Spleen (tissue), 7 donors: ENCODE data around the gene RBM12.

Source experiments
- POLR2A ChIP-seq, 3 donors: fragments of 450-650 bp; IDR thresholded peaks; one replicate each; pipeline ENCODE4 v1.5.1; 2017; ENCODE audit warnings: antibody characterized with exemption in 3 of 3, mild to moderate bottlenecking in 1 of 3
- TF ChIP-seq, protein P1 (sequence below), 11 experiments: fragments of 200-600 bp in 7 of 11; fragments of 450-650 bp in 4 of 11; sonication (generic) in 4 of 11; IDR thresholded peaks in 8 of 11; conservative IDR thresholded peaks in 3 of 11; 1 replicate in 7 of 11; 2 replicates in 4 of 11; pipeline versions ENCODE4 v1.4.0 to v1.8.0; 2016 to 2021; ENCODE audit warnings: antibody characterized with exemption in 11 of 11, inconsistent platforms in 4 of 11, mild to moderate bottlenecking in 1 of 11
- donor health status: DM: no; HTN: no; CAD: no; lungs with moderate emphysema.
- donor health status: DM: no; HTN: no; CAD: no.
- donor health status: DM: no; HTN: no; CAD: no.

DNA sequence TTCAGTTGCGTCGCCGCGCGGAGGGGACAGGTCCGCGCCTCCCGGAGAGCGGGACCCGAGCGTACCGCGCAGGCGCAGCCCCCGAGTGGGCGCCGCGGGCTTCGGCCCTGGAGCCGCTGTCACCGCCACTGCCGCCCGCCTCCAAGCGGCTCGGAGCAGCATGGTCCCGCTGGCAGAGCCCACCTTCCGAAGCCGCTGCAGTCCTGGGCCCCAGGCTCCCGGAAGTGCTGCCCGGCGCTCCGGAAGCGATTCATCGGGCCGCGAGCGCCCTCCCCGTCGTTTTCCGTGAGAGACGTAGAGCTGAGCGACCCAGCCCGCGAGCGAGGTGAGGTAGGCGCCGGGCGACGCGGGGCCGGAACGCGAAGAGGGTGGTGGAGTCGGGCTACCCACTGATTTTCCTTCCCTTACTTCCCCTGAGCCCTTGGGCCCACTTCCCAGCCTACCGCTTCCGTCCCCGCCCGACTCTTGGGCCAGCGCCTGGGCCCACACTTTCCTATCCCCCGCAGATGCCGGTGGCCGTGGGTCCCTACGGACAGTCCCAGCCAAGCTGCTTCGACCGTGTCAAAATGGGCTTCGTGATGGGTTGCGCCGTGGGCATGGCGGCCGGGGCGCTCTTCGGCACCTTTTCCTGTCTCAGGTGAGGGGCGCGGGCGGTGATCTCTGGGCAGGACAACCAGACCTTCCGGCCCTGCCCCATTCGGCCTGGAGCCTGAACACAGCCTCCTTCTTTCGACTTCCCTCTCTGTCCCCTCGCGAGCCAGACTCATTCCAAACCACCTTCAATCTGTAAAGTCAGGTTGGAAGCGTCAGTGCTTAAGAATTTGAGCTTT, 34.6 kb upstream of the RBM12 start, which contains the start of the genes NFS1 and ROMO1:
- TF ChIP-seq, protein P1, sequence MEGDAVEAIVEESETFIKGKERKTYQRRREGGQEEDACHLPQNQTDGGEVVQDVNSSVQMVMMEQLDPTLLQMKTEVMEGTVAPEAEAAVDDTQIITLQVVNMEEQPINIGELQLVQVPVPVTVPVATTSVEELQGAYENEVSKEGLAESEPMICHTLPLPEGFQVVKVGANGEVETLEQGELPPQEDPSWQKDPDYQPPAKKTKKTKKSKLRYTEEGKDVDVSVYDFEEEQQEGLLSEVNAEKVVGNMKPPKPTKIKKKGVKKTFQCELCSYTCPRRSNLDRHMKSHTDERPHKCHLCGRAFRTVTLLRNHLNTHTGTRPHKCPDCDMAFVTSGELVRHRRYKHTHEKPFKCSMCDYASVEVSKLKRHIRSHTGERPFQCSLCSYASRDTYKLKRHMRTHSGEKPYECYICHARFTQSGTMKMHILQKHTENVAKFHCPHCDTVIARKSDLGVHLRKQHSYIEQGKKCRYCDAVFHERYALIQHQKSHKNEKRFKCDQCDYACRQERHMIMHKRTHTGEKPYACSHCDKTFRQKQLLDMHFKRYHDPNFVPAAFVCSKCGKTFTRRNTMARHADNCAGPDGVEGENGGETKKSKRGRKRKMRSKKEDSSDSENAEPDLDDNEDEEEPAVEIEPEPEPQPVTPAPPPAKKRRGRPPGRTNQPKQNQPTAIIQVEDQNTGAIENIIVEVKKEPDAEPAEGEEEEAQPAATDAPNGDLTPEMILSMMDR (IDR thresholded peaks at IDR 0.05 in 8 of 11, conservative IDR thresholded peaks at IDR 0.05 in 3 of 11): peak in 8 of 11 experiments; percentile 1 to 60 (median 37)
- peak in 2 of 3 donors; percentile 3 to 37 for TF ChIP-seq POLR2A (IDR thresholded peaks at IDR 0.05)
